Measurements from ENCODE around the gene BCAT1. TPM values are rescaled to one million over a fixed set of nuclear protein-coding genes. Genes with fewer than 3 reads are reported as not detected.

Gene BCAT1
- total and polyA plus RNA-seq, 9 of the 15 experiments (the other 6 are each of a cell fraction or from before 2014, with no cell fraction given), result 38.5 to 157 (median 66.8) TPM

DNA sequence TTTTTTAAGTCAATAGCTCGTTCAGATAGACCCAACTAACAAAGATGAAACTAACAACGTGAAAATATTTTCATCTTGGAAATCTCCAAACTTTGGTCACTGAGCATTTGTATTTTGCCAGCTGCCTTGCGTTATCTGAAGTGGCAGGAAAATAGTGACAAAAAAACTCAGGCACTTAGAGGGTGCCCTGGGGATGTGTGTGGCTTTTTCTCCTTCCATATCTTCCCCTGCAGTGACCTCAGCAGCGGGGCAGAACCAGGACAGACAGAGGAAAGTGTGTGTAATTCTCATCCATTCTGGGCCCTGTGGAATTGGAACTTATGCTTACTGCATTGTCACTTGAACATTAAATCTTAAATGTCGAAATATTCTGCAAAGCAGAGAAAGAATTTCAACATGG lies 152.0 kb downstream of the BCAT1 start:
- no peak for DNase-seq (ENCODE audit: extremely low read depth in 1 of 4, low spot score in 3 of 4)
- BruUV-seq (replicated peaks), result no TSS peak
- 0 out of 5 replicates have a peak, but pooled peaks cover 0 to 2% of the 10 kb centered on the region in 2 experiments for H3K4me1 ChIP-seq (replicated peaks in 1 of 2; ENCODE audit: control insufficient read depth in 2 of 2, insufficient read depth in 2 of 2, low read length in 2 of 2)
- 9% methylated on average over 5 of the region's 5 CpGs for WGBS (ENCODE audit: insufficient coverage, low coverage, missing lambda C conversion rate)
- intact Hi-C loops (cut with micrococcal nuclease) (no loop called here), in situ Hi-C loops (cut with MboI) (loop anchor here (25.0 kb wide), 1 partner anchor 685 kb away; no protein-coding TSS in a partner anchor)
- no peaks in the 10 kb centered on the region for H3K79me2 ChIP-seq (ENCODE audit: control insufficient read depth, insufficient read depth, low read length)
- no peak overlapping the region for H3K27ac ChIP-seq (ENCODE audit: extremely low read depth, low read depth, low read length)
- FAIRE-seq, result no peak
- no peaks in the 10 kb centered on the region for H3K9me1 ChIP-seq (ENCODE audit: control insufficient read depth, insufficient read depth, low read length)
- no peak for ATAC-seq
- H3K9ac ChIP-seq (ENCODE audit: insufficient read depth in 1 of 2, low read depth in 2 of 2, low read length in 2 of 2), result no peak overlapping the region
- POLR2A ChIA-PET, result no interaction called here
- H3K36me3 ChIP-seq (ENCODE audit: control insufficient read depth, insufficient read depth, low read length), result no peaks in the 10 kb centered on the region
- no peaks in the 10 kb centered on the region for H3K27me3 ChIP-seq (ENCODE audit: control insufficient read depth in 2 of 2, insufficient read depth in 2 of 2, low read length in 2 of 2)
- H3K4me3 ChIP-seq, result no peak overlapping the region
- no peak overlapping the region for H2AFZ ChIP-seq (ENCODE audit: low read depth, low read length)
- H3K4me2 ChIP-seq (ENCODE audit: insufficient read depth, low read length), result no peak overlapping the region
- H3K9me3 ChIP-seq (replicated peaks; ENCODE audit: control insufficient read depth, insufficient read depth, low read depth, low read length), result no peaks in the 10 kb centered on the region
- H4K20me1 ChIP-seq (replicated peaks; ENCODE audit: control insufficient read depth, insufficient read depth, low read length), result no peaks in the 10 kb centered on the region
- TF ChIP-seq GTF2F1 (IDR thresholded peaks at IDR 0.05; ENCODE audit: low read depth, low read length), result no peak
- TF ChIP-seq ELF1 (tag; IDR thresholded peaks at IDR 0.05), result no peak
- TF ChIP-seq, protein P1, sequence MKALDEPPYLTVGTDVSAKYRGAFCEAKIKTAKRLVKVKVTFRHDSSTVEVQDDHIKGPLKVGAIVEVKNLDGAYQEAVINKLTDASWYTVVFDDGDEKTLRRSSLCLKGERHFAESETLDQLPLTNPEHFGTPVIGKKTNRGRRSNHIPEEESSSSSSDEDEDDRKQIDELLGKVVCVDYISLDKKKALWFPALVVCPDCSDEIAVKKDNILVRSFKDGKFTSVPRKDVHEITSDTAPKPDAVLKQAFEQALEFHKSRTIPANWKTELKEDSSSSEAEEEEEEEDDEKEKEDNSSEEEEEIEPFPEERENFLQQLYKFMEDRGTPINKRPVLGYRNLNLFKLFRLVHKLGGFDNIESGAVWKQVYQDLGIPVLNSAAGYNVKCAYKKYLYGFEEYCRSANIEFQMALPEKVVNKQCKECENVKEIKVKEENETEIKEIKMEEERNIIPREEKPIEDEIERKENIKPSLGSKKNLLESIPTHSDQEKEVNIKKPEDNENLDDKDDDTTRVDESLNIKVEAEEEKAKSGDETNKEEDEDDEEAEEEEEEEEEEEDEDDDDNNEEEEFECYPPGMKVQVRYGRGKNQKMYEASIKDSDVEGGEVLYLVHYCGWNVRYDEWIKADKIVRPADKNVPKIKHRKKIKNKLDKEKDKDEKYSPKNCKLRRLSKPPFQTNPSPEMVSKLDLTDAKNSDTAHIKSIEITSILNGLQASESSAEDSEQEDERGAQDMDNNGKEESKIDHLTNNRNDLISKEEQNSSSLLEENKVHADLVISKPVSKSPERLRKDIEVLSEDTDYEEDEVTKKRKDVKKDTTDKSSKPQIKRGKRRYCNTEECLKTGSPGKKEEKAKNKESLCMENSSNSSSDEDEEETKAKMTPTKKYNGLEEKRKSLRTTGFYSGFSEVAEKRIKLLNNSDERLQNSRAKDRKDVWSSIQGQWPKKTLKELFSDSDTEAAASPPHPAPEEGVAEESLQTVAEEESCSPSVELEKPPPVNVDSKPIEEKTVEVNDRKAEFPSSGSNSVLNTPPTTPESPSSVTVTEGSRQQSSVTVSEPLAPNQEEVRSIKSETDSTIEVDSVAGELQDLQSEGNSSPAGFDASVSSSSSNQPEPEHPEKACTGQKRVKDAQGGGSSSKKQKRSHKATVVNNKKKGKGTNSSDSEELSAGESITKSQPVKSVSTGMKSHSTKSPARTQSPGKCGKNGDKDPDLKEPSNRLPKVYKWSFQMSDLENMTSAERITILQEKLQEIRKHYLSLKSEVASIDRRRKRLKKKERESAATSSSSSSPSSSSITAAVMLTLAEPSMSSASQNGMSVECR (CRISPR knock-in tag; IDR thresholded peaks at IDR 0.05), result no peak
- TF ChIP-seq KAT7 (CRISPR knock-in tag; IDR thresholded peaks at IDR 0.05; ENCODE audit: borderline replicate concordance), result no peak
- no peak for TF ChIP-seq RBM39 (optimal IDR thresholded peaks at IDR 0.05; ENCODE audit: low read depth, low read length)
- no peak for TF ChIP-seq NEUROD1 (IDR thresholded peaks at IDR 0.05; ENCODE audit: borderline replicate concordance, low read depth, low read length, partially characterized antibody)
- TF ChIP-seq KDM2B (CRISPR knock-in tag; IDR thresholded peaks at IDR 0.05), result no peak
- no peak for TF ChIP-seq ZC3H8 (IDR thresholded peaks at IDR 0.05)
- TF ChIP-seq, protein P2, sequence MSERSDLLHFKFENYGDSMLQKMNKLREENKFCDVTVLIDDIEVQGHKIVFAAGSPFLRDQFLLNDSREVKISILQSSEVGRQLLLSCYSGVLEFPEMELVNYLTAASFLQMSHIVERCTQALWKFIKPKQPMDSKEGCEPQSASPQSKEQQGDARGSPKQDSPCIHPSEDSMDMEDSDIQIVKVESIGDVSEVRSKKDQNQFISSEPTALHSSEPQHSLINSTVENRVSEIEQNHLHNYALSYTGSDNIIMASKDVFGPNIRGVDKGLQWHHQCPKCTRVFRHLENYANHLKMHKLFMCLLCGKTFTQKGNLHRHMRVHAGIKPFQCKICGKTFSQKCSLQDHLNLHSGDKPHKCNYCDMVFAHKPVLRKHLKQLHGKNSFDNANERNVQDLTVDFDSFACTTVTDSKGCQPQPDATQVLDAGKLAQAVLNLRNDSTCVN (CRISPR knock-in tag; IDR thresholded peaks at IDR 0.05), result no peak
- no peak for TF ChIP-seq DPF2 (IDR thresholded peaks at IDR 0.05)
- TF ChIP-seq C11orf30 (IDR thresholded peaks at IDR 0.05; ENCODE audit: low read depth), result no peak
- CTCF ChIA-PET (ENCODE audit: low intra/inter-chr PET ratio), result no interaction called here
